Suppressor macrophage treated with lipopolysaccharide for 1 hour (primary cell): ENCODE results near the gene CRYBA2.

Source experiments
- DNase-seq, 3 donors: peaks; one replicate each; pipeline ENCODE4 v3.0.0-alpha.2; 2020 to 2022

The CRYBA2 gene

GRCh38 chr2:218952160-218952559 lies 41.1 kb downstream of the CRYBA2 start:
- DNase-seq, result no peak

DNA sequence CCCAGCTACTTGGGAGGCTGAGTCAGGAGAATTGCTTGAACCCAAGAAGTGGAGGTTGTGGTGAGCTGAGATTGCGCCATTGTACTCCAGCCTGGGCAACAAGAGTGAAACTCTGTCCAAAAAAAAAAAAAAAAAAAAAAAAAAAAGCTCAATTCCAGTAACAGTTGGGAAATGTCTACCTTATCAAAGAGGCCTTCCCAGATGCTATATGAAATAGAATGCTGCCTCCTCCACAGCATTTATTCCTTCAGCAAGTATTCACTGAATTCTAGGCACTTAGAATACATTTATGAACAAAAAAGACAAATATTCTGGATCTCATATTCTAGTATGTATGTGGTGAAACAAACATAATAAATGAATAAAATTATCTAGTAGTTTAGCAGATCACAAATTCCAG lies 46.6 kb downstream of the CRYBA2 start:
- DNase-seq, result no peak

GRCh38 chr2:218944759-218945404 lies 48.3 kb downstream of the CRYBA2 start:
- DNase-seq, result no peak
